Raji (cell line): Measurements from ENCODE around the gene ERCC1.
A peak's percentile ranks its signal among the peaks of the same experiment; 100 is the strongest.

Experiments
- POLR2A ChIP-seq: IDR thresholded peaks from 2 replicates; pipeline ENCODE4 v1.6.1; 2011; ENCODE audit warnings: low read depth, low read length, control low read depth; ENCODE audit not compliant: insufficient read depth

Gene ERCC1

GRCh38 chr19:45423589-45424190 is at the start of gene ERCC1:
ERCC1 (minus strand) TSS chr19:45423917; CDS start chr19:45423374, 543 bp downstream.
- TF ChIP-seq POLR2A = peak; percentile 81

DNA sequence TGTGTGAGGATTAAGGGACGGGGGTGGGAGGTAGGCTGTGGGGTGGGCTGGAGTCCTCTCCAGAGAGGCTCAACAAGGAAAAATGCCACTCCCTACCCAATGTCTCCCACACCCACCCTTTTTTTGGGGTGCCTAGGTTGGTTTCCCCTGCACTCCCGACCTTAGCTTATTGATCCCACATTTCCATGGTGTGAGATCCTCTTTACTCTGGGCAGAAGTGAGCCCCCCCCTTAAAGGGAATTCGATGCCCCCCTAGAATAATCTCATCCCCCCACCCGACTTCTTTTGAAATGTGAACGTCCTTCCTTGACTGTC is 49.6 kb upstream of the ERCC1 start:
- no peak for TF ChIP-seq POLR2A

DNA sequence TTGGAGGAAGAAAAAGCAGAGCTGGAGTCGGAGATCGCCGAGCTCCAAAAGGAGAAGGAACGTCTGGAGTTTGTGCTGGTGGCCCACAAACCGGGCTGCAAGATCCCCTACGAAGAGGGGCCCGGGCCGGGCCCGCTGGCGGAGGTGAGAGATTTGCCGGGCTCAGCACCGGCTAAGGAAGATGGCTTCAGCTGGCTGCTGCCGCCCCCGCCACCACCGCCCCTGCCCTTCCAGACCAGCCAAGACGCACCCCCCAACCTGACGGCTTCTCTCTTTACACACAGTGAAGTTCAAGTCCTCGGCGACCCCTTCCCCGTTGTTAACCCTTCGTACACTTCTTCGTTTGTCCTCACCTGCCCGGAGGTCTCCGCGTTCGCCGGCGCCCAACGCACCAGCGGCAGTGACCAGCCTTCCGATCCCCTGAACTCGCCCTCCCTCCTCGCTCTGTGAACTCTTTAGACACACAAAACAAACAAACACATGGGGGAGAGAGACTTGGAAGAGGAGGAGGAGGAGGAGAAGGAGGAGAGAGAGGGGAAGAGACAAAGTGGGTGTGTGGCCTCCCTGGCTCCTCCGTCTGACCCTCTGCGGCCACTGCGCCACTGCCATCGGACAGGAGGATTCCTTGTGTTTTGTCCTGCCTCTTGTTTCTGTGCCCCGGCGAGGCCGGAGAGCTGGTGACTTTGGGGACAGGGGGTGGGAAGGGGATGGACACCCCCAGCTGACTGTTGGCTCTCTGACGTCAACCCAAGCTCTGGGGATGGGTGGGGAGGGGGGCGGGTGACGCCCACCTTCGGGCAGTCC is 49.0 kb upstream of the ERCC1 start:
- TF ChIP-seq POLR2A = no peak

GRCh38 chr19:45471931-45472562 is 48.3 kb upstream of the ERCC1 start:
- no peak for TF ChIP-seq POLR2A

DNA sequence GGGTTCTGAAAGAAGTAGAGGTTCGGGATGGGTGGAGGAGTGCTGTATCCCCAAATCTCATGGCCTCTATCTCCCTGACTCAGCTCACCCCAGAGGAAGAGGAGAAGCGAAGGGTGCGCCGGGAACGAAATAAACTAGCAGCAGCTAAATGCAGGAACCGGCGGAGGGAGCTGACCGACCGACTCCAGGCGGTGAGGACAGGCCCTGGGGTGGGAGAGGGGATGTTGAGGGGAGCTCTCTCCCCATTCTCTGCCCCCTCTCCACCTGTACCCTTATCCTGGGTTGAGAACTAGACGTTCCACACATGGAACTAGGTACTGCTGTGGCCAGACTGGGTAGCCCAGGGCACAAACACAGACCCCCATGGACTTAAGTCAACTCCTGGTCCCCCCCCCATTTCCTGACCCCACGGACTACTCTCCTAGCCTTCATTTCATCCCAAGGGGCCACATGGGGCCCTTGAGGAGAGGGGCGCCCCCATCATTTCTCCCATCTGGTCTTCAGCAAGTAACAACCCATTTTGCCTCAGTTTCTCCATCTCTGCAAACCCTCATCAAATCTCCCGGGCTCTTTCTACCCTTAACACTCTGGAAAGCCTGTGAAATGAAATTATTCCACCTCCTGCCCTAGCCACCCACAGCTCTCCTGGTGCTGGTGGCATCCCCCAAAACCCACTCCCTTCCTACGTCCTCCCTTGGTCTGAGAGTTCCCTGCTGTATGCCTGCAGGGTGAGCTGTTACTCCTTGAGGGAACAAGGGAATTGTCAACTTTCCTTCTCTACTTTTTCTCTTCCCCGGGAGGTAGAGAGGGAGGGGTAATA is 47.6 kb upstream of the ERCC1 start:
- no peak for TF ChIP-seq POLR2A

DNA sequence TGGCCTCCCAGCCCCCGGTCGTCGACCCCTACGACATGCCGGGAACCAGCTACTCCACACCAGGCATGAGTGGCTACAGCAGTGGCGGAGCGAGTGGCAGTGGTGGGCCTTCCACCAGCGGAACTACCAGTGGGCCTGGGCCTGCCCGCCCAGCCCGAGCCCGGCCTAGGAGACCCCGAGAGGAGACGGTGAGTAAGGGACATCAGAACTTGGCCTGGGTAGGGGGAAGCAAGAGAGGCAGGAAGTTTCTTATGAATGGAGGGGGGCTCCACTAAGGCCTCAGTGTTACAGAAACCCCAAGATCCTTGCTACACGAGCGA is 47.0 kb upstream of the ERCC1 start:
- TF ChIP-seq POLR2A = no peak

GRCh38 chr19:45469945-45470761 is 46.4 kb upstream of the ERCC1 start:
- no peak for TF ChIP-seq POLR2A

DNA sequence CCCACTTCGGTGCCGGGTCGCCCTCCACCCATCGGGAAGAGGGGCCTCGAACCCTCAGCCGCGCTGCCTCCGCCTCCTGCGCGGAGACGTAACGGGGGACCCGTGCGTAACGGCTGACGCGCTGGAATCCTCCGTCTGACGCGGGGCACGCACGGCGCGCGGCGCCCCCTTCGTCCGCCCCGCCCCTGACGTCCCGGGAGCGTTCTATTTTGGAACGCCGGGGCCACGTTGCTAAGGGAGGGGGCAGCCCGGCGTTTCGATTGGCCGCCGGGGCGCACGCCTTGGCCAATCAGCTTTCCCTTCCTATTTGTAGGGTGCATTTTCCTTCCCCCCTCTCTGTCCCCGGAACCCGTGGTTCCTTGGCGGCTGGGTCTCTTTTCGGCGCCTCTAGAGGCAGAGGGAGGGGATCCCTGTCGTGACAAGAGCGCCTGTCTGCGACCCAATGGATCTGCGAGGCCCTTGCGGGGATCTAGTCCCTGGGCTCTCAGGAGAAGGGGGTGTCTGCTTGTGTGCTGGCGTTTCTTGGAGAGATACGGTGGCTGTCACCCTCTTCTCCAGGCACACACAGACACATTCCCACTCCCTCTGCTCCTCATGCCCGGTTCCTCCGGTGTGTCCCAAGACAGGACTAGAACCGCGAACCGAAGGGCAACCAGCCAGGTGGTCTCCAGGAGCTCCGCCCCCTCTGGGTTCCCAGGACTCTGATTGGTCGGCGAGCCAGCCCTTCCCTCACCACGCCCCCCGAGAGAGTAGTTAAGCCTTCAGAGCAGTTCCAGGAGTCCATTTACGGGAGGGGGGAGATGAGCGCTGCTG is 45.6 kb upstream of the ERCC1 start:
- TF ChIP-seq POLR2A = peak; percentile 85

GRCh38 chr19:45468803-45469131 is 45.0 kb upstream of the ERCC1 start:
- TF ChIP-seq POLR2A = no peak

DNA sequence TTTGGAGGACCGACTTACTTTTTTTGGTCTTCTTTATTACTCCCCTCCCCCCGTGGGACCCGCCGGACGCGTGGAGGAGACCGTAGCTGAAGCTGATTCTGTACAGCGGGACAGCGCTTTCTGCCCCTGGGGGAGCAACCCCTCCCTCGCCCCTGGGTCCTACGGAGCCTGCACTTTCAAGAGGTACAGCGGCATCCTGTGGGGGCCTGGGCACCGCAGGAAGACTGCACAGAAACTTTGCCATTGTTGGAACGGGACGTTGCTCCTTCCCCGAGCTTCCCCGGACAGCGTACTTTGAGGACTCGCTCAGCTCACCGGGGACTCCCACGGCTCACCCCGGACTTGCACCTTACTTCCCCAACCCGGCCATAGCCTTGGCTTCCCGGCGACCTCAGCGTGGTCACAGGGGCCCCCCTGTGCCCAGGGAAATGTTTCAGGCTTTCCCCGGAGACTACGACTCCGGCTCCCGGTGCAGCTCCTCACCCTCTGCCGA is 44.5 kb upstream of the ERCC1 start:
- no peak for TF ChIP-seq POLR2A

- TF ChIP-seq POLR2A = peak; percentile 80
Measured at GRCh38 chr19:45467456-45468158, 43.9 kb upstream of the ERCC1 start, which contains the start of gene FOSB. FOSB (plus strand) TSS chr19:45467996; CDS start chr19:45468587, 591 bp downstream.

GRCh38 chr19:45467115-45467455 is 43.4 kb upstream of the ERCC1 start:
- no peak for TF ChIP-seq POLR2A

DNA sequence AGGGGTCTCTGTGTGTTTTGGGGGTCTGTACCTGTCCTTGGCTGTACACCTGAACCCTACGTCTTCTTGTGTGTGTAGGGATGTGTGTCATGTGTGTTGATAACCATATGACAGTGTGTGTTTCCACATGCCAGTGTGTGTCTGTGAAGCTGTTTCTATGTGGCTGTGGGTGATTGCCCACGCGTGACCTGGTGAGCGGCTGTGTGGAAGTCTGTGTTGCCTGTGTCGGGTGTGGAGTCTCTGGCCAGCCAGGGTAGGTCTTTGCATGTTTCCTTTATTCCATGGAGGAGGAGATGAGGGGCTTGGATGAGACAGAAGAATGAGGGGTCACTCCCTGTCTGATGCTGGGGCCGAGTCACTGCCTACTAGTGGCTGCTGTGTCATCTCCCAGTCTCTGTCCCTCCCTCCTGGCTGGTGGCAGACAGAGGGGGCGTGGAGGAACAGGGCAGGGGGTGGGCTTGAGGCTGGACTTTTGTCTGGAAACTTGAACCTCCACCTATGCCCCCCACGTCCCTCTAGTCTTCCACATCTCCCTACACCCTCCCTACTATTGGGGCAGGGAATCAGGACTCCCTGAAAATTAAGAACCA is 41.2 kb upstream of the ERCC1 start:
- no peak for TF ChIP-seq POLR2A
